GM12878 (cell line): ENCODE data around the gene AMOTL1.

Experiments
- ATF2 ChIP-seq: IDR thresholded peaks from 2 replicates; pipeline ENCODE4 v1.6.1; 2012; ENCODE audit warnings: low read length, inconsistent platforms
- E4F1 ChIP-seq: fragments of 450-650 bp; IDR thresholded peaks from 2 replicates; pipeline ENCODE4 v1.6.1; 2018; ENCODE audit warnings: borderline replicate concordance, mild to moderate bottlenecking; ENCODE audit not compliant: partially characterized antibody
- EP300 ChIP-seq, 2 experiments: fragments of 150-350 bp in 1 of 2; IDR thresholded peaks; 2 replicates each; pipeline ENCODE4 v1.6.1; 2011 to 2012; ENCODE audit warnings: low read depth in 2 of 2, low read length in 2 of 2, borderline replicate concordance in 1 of 2, improper control_type of control experiment in 1 of 2, inconsistent platforms in 1 of 2; ENCODE audit not compliant: control insufficient read depth in 1 of 2
- MXI1 ChIP-seq: fragments of 150-350 bp; IDR thresholded peaks from 2 replicates; pipeline ENCODE4 v1.6.1; 2011; ENCODE audit warnings: low read depth, mild to moderate bottlenecking, inconsistent platforms, low read length, improper control_type of control experiment
- REST ChIP-seq: IDR thresholded peaks from 2 replicates; pipeline ENCODE4 v1.6.1; 2012; ENCODE audit warnings: mild to moderate bottlenecking, low read depth, low read length
- SIN3A ChIP-seq: IDR thresholded peaks from 2 replicates; pipeline ENCODE4 v1.6.1; 2012; ENCODE audit warnings: low read depth, low read length, improper control_type of control experiment
- SUZ12 ChIP-seq: fragments of 200-600 bp; sonication (generic); IDR thresholded peaks from one replicate; pipeline ENCODE4 v1.6.1; 2018; ENCODE audit warnings: antibody characterized with exemption, mild to moderate bottlenecking; ENCODE audit not compliant: unreplicated experiment
- ZBTB11 ChIP-seq: fragments of 450-650 bp; formaldehyde crosslinking; IDR thresholded peaks from 2 replicates; pipeline ENCODE4 v1.5.0; 2022; ENCODE audit warnings: mild to moderate bottlenecking, missing genetic modification characterization
- ZNF24 ChIP-seq: fragments of 450-650 bp; IDR thresholded peaks from 2 replicates; pipeline ENCODE4 v1.6.1; 2017; ENCODE audit warnings: antibody characterized with exemption, mild to moderate bottlenecking
- ZNF274 ChIP-seq: IDR thresholded peaks from one replicate; pipeline ENCODE4 v1.8.0; 2011; ENCODE audit not compliant: insufficient read length, insufficient read depth
- TF ChIP-seq, protein P1 (sequence below), 3 experiments: IDR thresholded peaks in 2 of 3; conservative IDR thresholded peaks in 1 of 3; 2 replicates each; pipeline ENCODE4 v1.5.1; 2011; ENCODE audit warnings: low read depth in 3 of 3, low read length in 3 of 3, mild to moderate bottlenecking in 3 of 3, control low read depth in 2 of 3, moderate library complexity in 2 of 3, inconsistent platforms in 1 of 3, mixed read lengths in 1 of 3; ENCODE audit not compliant: control insufficient read depth in 2 of 3, insufficient read depth in 1 of 3; ENCODE audit errors: extremely low read depth in 1 of 3
- TF ChIP-seq, protein P2 (sequence below): IDR thresholded peaks from 2 replicates; pipeline ENCODE4 v1.6.1; 2012; ENCODE audit warnings: low read depth, low read length, improper control_type of control experiment

DNA sequence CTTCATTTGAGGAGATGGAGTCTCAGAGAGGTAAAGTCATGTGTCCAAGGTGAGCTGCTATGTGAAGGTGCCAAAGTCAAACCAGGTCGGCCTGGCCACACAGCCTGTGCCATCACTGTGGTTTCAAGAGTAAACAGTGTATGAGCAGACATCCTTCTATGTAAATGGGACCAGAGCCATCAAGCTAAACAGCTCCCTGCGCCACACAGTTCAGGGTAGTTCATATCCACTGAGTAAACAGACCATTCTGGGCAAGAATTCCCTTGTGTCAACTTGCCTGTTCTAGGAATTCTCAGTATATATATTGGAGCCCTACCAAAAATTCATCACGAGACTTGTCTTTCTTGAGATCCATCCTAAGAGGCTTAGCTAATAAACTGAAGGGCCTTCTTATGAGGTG lies 77.5 kb downstream of the AMOTL1 start:
- TF ChIP-seq ZBTB11 (CRISPR knock-in tag), result no peak
- TF ChIP-seq EP300 (IDR thresholded peaks at IDR 0.05; ENCODE audit: borderline replicate concordance in 1 of 2, control insufficient read depth in 1 of 2, low read depth in 2 of 2, low read length in 2 of 2), result no peak
- no peak for TF ChIP-seq E4F1
- TF ChIP-seq SIN3A, result no peak
- TF ChIP-seq, protein P1, sequence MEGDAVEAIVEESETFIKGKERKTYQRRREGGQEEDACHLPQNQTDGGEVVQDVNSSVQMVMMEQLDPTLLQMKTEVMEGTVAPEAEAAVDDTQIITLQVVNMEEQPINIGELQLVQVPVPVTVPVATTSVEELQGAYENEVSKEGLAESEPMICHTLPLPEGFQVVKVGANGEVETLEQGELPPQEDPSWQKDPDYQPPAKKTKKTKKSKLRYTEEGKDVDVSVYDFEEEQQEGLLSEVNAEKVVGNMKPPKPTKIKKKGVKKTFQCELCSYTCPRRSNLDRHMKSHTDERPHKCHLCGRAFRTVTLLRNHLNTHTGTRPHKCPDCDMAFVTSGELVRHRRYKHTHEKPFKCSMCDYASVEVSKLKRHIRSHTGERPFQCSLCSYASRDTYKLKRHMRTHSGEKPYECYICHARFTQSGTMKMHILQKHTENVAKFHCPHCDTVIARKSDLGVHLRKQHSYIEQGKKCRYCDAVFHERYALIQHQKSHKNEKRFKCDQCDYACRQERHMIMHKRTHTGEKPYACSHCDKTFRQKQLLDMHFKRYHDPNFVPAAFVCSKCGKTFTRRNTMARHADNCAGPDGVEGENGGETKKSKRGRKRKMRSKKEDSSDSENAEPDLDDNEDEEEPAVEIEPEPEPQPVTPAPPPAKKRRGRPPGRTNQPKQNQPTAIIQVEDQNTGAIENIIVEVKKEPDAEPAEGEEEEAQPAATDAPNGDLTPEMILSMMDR (IDR thresholded peaks at IDR 0.05 in 2 of 3, conservative IDR thresholded peaks at IDR 0.05 in 1 of 3; ENCODE audit: control insufficient read depth in 2 of 3, extremely low read depth in 1 of 3, insufficient read depth in 1 of 3, low read depth in 3 of 3, low read length in 3 of 3), result no peak
- TF ChIP-seq, protein P2, sequence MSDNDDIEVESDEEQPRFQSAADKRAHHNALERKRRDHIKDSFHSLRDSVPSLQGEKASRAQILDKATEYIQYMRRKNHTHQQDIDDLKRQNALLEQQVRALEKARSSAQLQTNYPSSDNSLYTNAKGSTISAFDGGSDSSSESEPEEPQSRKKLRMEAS, result no peak
- no peak for TF ChIP-seq SUZ12
- no peak for TF ChIP-seq ATF2
- TF ChIP-seq ZNF274, result no peak
- TF ChIP-seq ZNF24, result no peak
- TF ChIP-seq MXI1, result no peak
- no peak for TF ChIP-seq REST
